Astrocyte of the cerebellum (primary cell): ENCODE measurements around the gene TFEB.
A peak's percentile ranks its signal among the peaks of the same experiment; 100 is the strongest.

ENCODE experiments used
- DNase-seq: peaks from one replicate; pipeline ENCODE4 v3.0.0-alpha.2; 2011; ENCODE audit warnings: low read depth
- H3K4me3 ChIP-seq: 2 replicates; pipeline ENCODE4 v1.5.1; 2011; ENCODE audit warnings: mild to moderate bottlenecking, low read depth, low read length, moderate library complexity
- in situ Hi-C: cut with HindIII; loops from 2 replicates; pipeline ENCODE4 v1.10.0; 2017; ENCODE audit warnings: low sequenced_read_pairs
- TF ChIP-seq, protein P1 (sequence below): IDR thresholded peaks from 2 replicates; pipeline ENCODE4 v1.5.1; 2012; ENCODE audit warnings: low read length, low read depth, moderate library complexity, mild to moderate bottlenecking; ENCODE audit errors: missing control alignments

TFEB gene

DNA sequence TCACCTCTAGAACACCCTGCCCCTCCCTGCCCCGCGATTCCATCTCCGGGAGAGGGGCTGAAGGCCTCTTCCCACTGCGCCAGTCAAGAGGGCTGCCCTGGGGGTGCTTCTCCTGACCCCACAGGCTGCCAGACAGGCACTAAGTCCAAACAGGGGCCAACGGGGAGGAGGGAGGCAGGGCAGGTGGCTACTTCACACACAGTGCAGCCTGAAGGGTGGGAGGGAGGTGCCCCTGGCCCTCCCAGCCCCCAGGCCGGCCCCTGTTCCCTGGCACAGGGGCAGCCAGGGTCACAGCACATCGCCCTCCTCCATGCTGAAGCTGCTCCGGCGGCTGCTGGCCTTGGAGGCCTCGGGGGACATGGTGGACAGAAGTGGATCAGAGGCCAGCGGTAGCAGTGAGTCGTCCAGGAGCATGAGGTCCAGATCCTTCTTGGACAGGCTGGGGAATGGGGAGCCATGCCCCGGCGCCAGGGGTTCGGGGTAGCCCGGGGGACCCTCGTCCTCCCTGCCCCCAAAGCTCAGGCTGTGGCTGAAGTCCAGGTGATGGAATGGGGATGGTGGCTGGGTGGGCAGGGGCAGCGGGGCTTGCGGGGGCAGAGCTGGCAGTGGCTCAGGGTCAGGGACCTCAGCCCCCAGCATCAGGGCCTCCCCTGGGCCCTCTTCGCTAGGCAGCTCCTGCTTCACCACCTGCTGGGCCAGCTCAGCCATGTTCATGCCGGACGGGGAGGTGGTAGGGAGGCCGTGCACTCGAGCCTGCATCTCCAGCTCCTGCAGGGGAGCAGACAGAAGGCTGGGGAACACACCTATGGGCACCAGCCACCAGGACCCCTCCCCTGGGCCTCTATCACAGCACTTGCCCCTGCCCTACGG, 50.9 kb downstream of the TFEB start:
- TF ChIP-seq, protein P1, sequence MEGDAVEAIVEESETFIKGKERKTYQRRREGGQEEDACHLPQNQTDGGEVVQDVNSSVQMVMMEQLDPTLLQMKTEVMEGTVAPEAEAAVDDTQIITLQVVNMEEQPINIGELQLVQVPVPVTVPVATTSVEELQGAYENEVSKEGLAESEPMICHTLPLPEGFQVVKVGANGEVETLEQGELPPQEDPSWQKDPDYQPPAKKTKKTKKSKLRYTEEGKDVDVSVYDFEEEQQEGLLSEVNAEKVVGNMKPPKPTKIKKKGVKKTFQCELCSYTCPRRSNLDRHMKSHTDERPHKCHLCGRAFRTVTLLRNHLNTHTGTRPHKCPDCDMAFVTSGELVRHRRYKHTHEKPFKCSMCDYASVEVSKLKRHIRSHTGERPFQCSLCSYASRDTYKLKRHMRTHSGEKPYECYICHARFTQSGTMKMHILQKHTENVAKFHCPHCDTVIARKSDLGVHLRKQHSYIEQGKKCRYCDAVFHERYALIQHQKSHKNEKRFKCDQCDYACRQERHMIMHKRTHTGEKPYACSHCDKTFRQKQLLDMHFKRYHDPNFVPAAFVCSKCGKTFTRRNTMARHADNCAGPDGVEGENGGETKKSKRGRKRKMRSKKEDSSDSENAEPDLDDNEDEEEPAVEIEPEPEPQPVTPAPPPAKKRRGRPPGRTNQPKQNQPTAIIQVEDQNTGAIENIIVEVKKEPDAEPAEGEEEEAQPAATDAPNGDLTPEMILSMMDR = no peak
- H3K4me3 ChIP-seq = no peak overlapping the region
- in situ Hi-C loops = no loop called here
- no peak for DNase-seq

DNA sequence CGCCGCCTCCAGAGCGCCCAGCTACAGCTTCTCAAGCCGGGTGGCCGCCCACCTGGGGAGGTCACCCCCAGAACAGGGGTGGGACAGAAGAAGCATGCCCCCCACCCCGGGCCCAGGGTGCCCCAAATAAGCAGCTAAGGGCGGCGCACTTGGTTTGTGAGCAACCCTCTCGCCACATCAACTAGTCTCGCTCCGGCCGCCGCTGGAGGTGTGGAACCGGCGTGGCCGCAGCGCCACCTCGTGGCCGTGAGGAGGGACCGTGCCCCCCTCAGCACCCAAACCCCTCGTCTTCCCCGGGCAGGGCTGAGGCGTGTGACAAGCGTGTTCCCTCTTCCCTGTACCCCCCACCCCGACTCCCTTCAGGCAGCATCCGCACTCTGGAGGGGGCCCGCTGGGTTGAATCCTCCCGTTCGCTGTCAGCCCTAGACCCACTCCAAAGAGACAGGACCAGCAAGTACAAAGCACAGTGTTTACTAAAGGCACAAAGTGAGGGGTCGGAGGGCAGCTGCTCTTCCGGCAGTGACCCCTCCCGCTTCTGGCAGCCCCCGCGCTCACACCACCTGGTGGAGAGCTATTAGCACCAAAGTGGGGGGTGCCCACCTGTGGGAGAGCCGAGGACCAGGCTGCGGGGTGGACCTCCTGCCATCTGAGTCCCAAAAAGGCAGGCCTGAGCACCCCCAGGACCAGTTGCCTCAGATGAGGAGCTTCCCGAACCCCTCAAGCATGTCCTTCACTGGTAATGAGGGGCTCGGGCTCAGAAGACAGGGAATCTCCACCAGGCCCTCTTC, 51.7 kb downstream of the TFEB start:
- in situ Hi-C loops = no loop called here
- peak; percentile 27 for DNase-seq
- peak overlapping the region; percentile 22 for H3K4me3 ChIP-seq
- TF ChIP-seq, protein P1 = peak; percentile 87

GRCh38 chr6:41683273-41683522, 52.2 kb downstream of the TFEB start:
- in situ Hi-C loops = no loop called here
- no peak for DNase-seq
- TF ChIP-seq, protein P1 = no peak
- peak overlapping the region; percentile 22 for H3K4me3 ChIP-seq

GRCh38 chr6:41682497-41683272, 52.7 kb downstream of the TFEB start:
- no peak for DNase-seq
- in situ Hi-C loops = no loop called here
- TF ChIP-seq, protein P1 = no peak
- H3K4me3 ChIP-seq = no peak overlapping the region

- peak; percentile 77 for DNase-seq
- TF ChIP-seq, protein P1 = peak; percentile 89
- in situ Hi-C loops = no loop called here
- no peak overlapping the region for H3K4me3 ChIP-seq
Measured at GRCh38 chr6:41682056-41682477, 53.3 kb downstream of the TFEB start.

DNA sequence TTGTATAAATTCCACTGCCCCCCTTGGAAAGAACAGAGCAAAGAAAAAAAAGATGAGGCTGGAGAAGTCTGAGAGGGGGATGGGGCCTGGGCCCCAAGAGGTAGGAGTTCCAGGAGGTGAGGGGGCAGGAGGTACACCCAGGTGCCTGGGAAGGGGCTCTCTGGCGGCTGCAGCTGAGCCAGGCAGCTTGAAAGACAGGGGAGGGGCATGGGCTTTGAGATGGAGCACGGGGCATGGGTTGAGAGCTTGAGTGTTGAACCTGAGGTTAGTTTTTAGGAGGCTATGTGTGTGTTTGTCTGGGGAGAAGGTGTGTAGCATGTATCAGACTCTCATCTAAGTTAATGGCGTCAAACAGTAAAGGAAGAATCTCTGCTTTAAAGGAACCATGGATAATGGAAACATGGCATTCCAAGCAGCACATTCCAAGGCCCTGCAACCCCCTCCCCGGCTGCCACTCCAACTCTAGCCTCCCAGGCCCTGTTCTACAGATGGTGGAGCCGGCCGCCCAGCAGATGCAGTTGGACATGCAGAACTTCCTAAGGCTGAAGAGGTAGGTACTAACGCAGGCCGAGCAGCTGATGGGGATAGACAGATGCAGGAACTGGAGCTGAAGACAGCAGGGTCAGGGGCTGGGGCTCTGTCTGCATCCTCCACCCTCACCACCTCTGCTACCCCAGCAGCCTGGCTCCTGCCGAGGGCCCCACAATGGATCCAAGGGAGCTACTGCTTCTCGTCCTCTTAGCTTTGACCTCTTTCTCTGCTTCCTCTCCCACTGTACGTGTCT, 55.0 kb downstream of the TFEB start:
- no peak for DNase-seq
- in situ Hi-C loops = no loop called here
- TF ChIP-seq, protein P1 = no peak
- no peak overlapping the region for H3K4me3 ChIP-seq
